BJ (cell line): ENCODE results near the gene ROCK1. TPM values are rescaled to one million over a fixed set of nuclear protein-coding genes. Genes with fewer than 3 reads are reported as not detected.
A peak's percentile ranks its signal among the peaks of the same experiment; 100 is the strongest.

Source experiments
- CTCF ChIA-PET: fragments of 350-600 bp; formaldehyde crosslinking; extraction: SDS; loops from one replicate; lab custom pipeline; 2021; ENCODE audit warnings: antibody characterized with exemption, inconsistent platforms; lab: Yijun Ruan, JAX
- POLR2A ChIA-PET: fragments of 300-600 bp; sonication (Branson Sonifier 250); formaldehyde crosslinking; extraction: SDS; loops from one replicate; lab custom pipeline; 2021; ENCODE audit warnings: antibody characterized with exemption; lab: Charles Lee
- DNase-seq: peaks from one replicate; pipeline ENCODE4 v3.0.0-alpha.2; 2011; ENCODE audit warnings: low read depth
- H3K27me3 ChIP-seq: 2 replicates; pipeline ENCODE4 v1.6.0; 2011; ENCODE audit warnings: low read length; ENCODE audit not compliant: control insufficient read depth, insufficient read depth
- H3K36me3 ChIP-seq: 2 replicates; pipeline ENCODE4 v1.5.1; 2011; ENCODE audit warnings: low read length; ENCODE audit not compliant: control insufficient read depth, insufficient read depth
- H3K4me3 ChIP-seq: 2 replicates; pipeline ENCODE4 v1.5.1; 2011; ENCODE audit warnings: low read depth, mild to moderate bottlenecking, control low read depth, low read length
- CTCF ChIP-seq: IDR thresholded peaks from 2 replicates; pipeline ENCODE4 v1.5.1; 2011; ENCODE audit warnings: low read depth, mild to moderate bottlenecking, control low read depth, inconsistent platforms, low read length, moderate library complexity; ENCODE audit not compliant: insufficient read depth
- polyA plus RNA-seq: library from polyadenylated mRNA; depleted of rRNA; stranded (reverse); fragments of >200 nt; gene quantifications from 2 replicates; pipeline ENCODE4 v1.2.3, GENCODE V29; 2011

The ROCK1 gene
- polyA plus RNA-seq, 1 experiment: 11.8 TPM

- Histone ChIP-seq H3K4me3 (no peak overlapping the region), H3K27me3 (no peaks in the 10 kb centered on the region), H3K36me3 (peaks cover 1% of the 10 kb centered on the region; the same call in 1 of the 2 replicates)
- no peak for DNase-seq
- TF ChIP-seq CTCF: no peak
- POLR2A ChIA-PET: no interaction called here
- CTCF ChIA-PET: no interaction called here
Observed at GRCh38 chr18:20996418-20996817, 115.2 kb downstream of the ROCK1 start.

- no peaks in the 10 kb centered on the region for H3K27me3 ChIP-seq
- no peak overlapping the region for H3K4me3 ChIP-seq
- H3K36me3 ChIP-seq: peaks cover 6% of the 10 kb centered on the region
- TF ChIP-seq CTCF: no peak
- POLR2A ChIA-PET: no interaction called here
- CTCF ChIA-PET: no interaction called here
- no peak for DNase-seq
Observed at GRCh38 chr18:20988726-20989125, 122.9 kb downstream of the ROCK1 start.

- no peaks in the 10 kb centered on the region for H3K27me3 ChIP-seq
- no peak for TF ChIP-seq CTCF
- ChIA-PET POLR2A (no interaction called here), CTCF (interaction anchor here (2.7 kb wide), 1 partner anchor 205 kb away, joined by 19 read pairs; no protein-coding TSS in a partner anchor)
- DNase-seq: no peak
- no peak overlapping the region for H3K4me3 ChIP-seq
- H3K36me3 ChIP-seq: peaks cover 5% of the 10 kb centered on the region
Observed at GRCh38 chr18:20975077-20975476, 136.5 kb downstream of the ROCK1 start.

- Histone ChIP-seq H3K4me3 (no peak overlapping the region), H3K36me3 (peaks cover 8% of the 10 kb centered on the region), H3K27me3 (no peaks in the 10 kb centered on the region)
- ChIA-PET POLR2A (no interaction called here), CTCF (interaction anchor here (0.6 to 1.3 kb wide), 6 partner anchors 9 to 215 kb away, joined by 3 to 6 read pairs (median 4); no protein-coding TSS in a partner anchor)
- DNase-seq: no peak
- TF ChIP-seq CTCF: peak; percentile 60
Observed at GRCh38 chr18:20971886-20972267, 139.7 kb downstream of the ROCK1 start.

GRCh38 chr18:20966795-20967194 lies 144.8 kb downstream of the ROCK1 start:
- ChIA-PET CTCF (interaction anchor here (0.9 to 1.5 kb wide), 5 partner anchors 9 to 228 kb away, joined by 3 read pairs; no protein-coding TSS in a partner anchor), POLR2A (no interaction called here)
- H3K4me3 ChIP-seq: no peak overlapping the region
- peaks cover 3% of the 10 kb centered on the region; the same call in 1 of the 2 replicates for H3K36me3 ChIP-seq
- H3K27me3 ChIP-seq: no peaks in the 10 kb centered on the region
- no peak for DNase-seq
- no peak for TF ChIP-seq CTCF
